Lung microvascular endothelial cell (primary cell): ENCODE data around the gene JPH3. TPM values are rescaled to one million over a fixed set of nuclear protein-coding genes. Genes with fewer than 3 reads are reported as not detected.
"Not testable (repeated sequence)": the region's sequence is repeated elsewhere in the genome, so short reads cannot be mapped to it uniquely, and the experiment has no call there.

Experiments used
- DNase-seq, 2 donors: peaks; one replicate each; pipeline versions ENCODE4 v3.0.0 to v3.0.0-alpha.2; 2010; ENCODE audit warnings: low read depth in 2 of 2
- total RNA-seq: library from RNA; depleted of rRNA; stranded (reverse); fragments of >200 nt; gene quantifications from 2 replicates; pipeline ENCODE4 v1.2.1, GENCODE V29; 2014

JPH3 gene
- total RNA-seq, 1 donor from 2014 or later, result 0.20 TPM

- DNase-seq, result no peak
These were observed 29.3 kb upstream of the JPH3 start for GRCh38 chr16:87572959-87573358.

- DNase-seq, result peak in 1 of 2 donors; percentile 34
These were observed 27.1 kb upstream of the JPH3 start for GRCh38 chr16:87575027-87575804.

- DNase-seq, result no peak
These were observed 26.1 kb upstream of the JPH3 start for GRCh38 chr16:87576171-87576570.

- DNase-seq, result not testable (repeated sequence)
These were observed 24.0 kb upstream of the JPH3 start for GRCh38 chr16:87578142-87578930.

GRCh38 chr16:87579691-87580090, 22.6 kb upstream of the JPH3 start:
- DNase-seq, result no peak

- DNase-seq, result peak in 1 of 2 donors; percentile 21
These were observed 21.4 kb upstream of the JPH3 start for GRCh38 chr16:87580855-87581261.

GRCh38 chr16:87581857-87582215, 20.5 kb upstream of the JPH3 start:
- peak; percentile 75 to 97 for DNase-seq

GRCh38 chr16:87582216-87582965, 19.9 kb upstream of the JPH3 start:
- peak; percentile 37 to 91 for DNase-seq

GRCh38 chr16:87582966-87583325, 19.4 kb upstream of the JPH3 start:
- no peak for DNase-seq

- peak in 1 of 2 donors; percentile 84 for DNase-seq
These were observed 18.7 kb upstream of the JPH3 start for GRCh38 chr16:87583453-87584131.

GRCh38 chr16:87584271-87584670, 18.0 kb upstream of the JPH3 start:
- DNase-seq, result peak; percentile 84 to 85

- no peak for DNase-seq
These were observed 17.3 kb upstream of the JPH3 start for GRCh38 chr16:87584975-87585374.

GRCh38 chr16:87585442-87586200, 16.7 kb upstream of the JPH3 start:
- no peak for DNase-seq

GRCh38 chr16:87586201-87586782, 16.0 kb upstream of the JPH3 start:
- DNase-seq, result peak; percentile 55 to 73

- DNase-seq, result no peak
These were observed 14.7 kb upstream of the JPH3 start for GRCh38 chr16:87587636-87588035.

- DNase-seq, result no peak
These were observed 10.1 kb upstream of the JPH3 start for GRCh38 chr16:87592018-87592712.

- DNase-seq, result no peak
These were observed 8.5 kb upstream of the JPH3 start for GRCh38 chr16:87593710-87594258.

- no peak for DNase-seq
These were observed 6.6 kb upstream of the JPH3 start for GRCh38 chr16:87595712-87596111.

- no peak for DNase-seq
These were observed 4.9 kb upstream of the JPH3 start for GRCh38 chr16:87597324-87597830.
